Transverse colon (tissue), 4 donors: ENCODE data around the gene CEP78. TPM values are rescaled to one million over a fixed set of nuclear protein-coding genes. Genes with fewer than 3 reads are reported as not detected.
A peak's percentile ranks its signal among the peaks of the same experiment; 100 is the strongest.

Source experiments
- DNase-seq: peaks from one replicate; pipeline ENCODE4 v3.0.0-alpha.2; 2019
- H3K27ac ChIP-seq, 4 donors: fragments of 200-600 bp; sonication (generic); 2 replicates each; pipeline ENCODE4 v1.5.1; 2016 to 2018; ENCODE audit warnings: inconsistent platforms in 4 of 4
- H3K27me3 ChIP-seq: fragments of 200-600 bp; sonication (generic); 2 replicates; pipeline ENCODE4 v1.5.1; 2017; ENCODE audit warnings: inconsistent platforms
- H3K36me3 ChIP-seq, 4 donors: fragments of 200-600 bp; sonication (generic); 2 replicates each; pipeline ENCODE4 v1.5.1; 2017 to 2019; ENCODE audit warnings: inconsistent platforms in 4 of 4
- H3K4me1 ChIP-seq, 4 donors: fragments of 200-600 bp; sonication (generic); 2 replicates each; pipeline ENCODE4 v1.5.1; 2017 to 2020; ENCODE audit warnings: inconsistent platforms in 4 of 4
- H3K4me3 ChIP-seq, 4 donors: fragments of 200-600 bp; sonication (generic); 1 replicate in 1 of 4; 2 replicates in 3 of 4; pipeline versions ENCODE4 v1.5.1 to v1.6.1; 2017 to 2019; ENCODE audit warnings: inconsistent platforms in 4 of 4
- H3K9me3 ChIP-seq, 2 donors: fragments of 200-600 bp; sonication (generic); 2 replicates each; pipeline ENCODE4 v1.5.1; 2017 to 2019; ENCODE audit warnings: inconsistent platforms in 2 of 2
- EP300 ChIP-seq: sonication (generic); formaldehyde crosslinking; IDR thresholded peaks from one replicate; pipeline ENCODE4 v1.6.1; 2017; ENCODE audit warnings: antibody characterized with exemption, low read depth
- POLR2A ChIP-seq: fragments of 450-650 bp; IDR thresholded peaks from one replicate; pipeline ENCODE4 v1.6.1; 2016; ENCODE audit warnings: antibody characterized with exemption, mild to moderate bottlenecking, moderate library complexity
- POLR2AphosphoS5 ChIP-seq, 3 donors: sonication (generic); formaldehyde crosslinking; IDR thresholded peaks; one replicate each; pipeline ENCODE4 v1.6.1; 2016; ENCODE audit warnings: antibody characterized with exemption in 3 of 3
- WGBS, 2 donors: methylation state at CpG; one replicate each; pipeline ENCODE4 v1.1.5; 2018; ENCODE audit warnings: low coverage in 1 of 2; 5-methylcytosine and 5-hydroxymethylcytosine counted together
- in situ Hi-C, 4 donors: fragments of 200-750 bp; cut with MboI; loops; one replicate each; pipeline versions ENCODE4 v1.15.0 to v1.15.1; 2017; ENCODE audit warnings: low sequenced_read_pairs in 3 of 4, low pct_ligation_motif_present in 1 of 4, low pct_unique_long_range_greater_than_20kb in 1 of 4
- intact Hi-C: fragments of 100-400 bp; cut with DNase I; formaldehyde crosslinking; loops from one replicate; pipeline ENCODE4 v1.15.1; 2023; ENCODE audit warnings: low total_unique reads
- total RNA-seq, 4 donors: library from RNA; depleted of rRNA; stranded (reverse); fragments of >200 nt; gene quantifications; one replicate each; pipeline ENCODE4 v1.1.0, GENCODE V29; 2016
- TF ChIP-seq, protein P1 (sequence below), 5 experiments: fragments of 200-600 bp in 3 of 5; fragments of 450-650 bp in 2 of 5; sonication (generic) in 3 of 5; IDR thresholded peaks; 1 replicate in 2 of 5; 2 replicates in 3 of 5; pipeline ENCODE4 v1.5.1; 2016 to 2017; ENCODE audit warnings: antibody characterized with exemption in 5 of 5, inconsistent platforms in 3 of 5, mild to moderate bottlenecking in 2 of 5, moderate library complexity in 1 of 5

The CEP78 gene
- total RNA-seq, 4 donors from 2014 or later = 2.6 to 7.3 (median 4.3) TPM

DNA sequence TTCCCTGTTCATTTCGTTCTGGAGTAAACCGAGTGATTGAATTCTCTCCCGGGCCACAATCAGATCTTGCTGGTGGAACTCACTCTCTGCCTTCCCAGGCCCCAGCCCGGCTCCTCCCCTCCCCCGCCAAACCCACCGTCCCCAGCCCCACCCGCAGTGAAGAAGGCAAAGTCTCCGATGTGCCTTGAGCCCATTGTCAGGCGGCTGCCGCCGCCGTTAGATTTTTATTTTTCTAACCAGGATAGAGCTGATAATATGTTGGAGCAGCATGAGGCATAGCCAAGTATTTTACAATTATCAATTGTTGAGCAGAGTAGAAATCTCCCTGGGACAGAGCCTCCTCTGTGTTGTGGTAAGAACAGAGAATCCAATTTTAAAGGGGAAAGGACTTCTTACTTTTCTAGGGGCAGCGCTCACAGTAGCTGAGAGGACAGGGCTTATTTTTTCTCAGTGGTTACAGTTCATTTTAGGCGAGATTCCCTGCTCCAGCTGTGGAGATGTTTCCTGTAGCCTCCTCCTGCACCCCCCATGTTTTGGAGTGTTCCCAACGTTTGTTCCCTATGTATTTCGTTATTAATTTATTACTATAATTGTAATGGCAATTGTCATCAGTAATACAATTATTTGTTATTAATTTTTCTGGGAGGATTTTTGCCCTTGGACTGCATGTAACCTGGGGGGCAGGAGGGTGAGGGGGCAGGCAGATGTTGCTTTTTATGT, 62.3 kb downstream of the CEP78 start:
- Histone ChIP-seq H3K9me3 (no peaks in the 10 kb centered on the region), H3K27ac (no peak overlapping the region), H3K27me3 (peaks cover 25% of the 10 kb centered on the region), H3K4me3 (peak overlapping the region in 3 of 4 donors; percentile 40 to 65 (median 58)), H3K36me3 (no peaks in the 10 kb centered on the region), H3K4me1 (peaks cover 0 to 29% (median 26%) of the 10 kb centered on the region in 4 donors)
- intact Hi-C loops = no loop called here
- no peak for TF ChIP-seq POLR2AphosphoS5 (IDR thresholded peaks at IDR 0.05)
- TF ChIP-seq POLR2A = no peak
- TF ChIP-seq, protein P1, sequence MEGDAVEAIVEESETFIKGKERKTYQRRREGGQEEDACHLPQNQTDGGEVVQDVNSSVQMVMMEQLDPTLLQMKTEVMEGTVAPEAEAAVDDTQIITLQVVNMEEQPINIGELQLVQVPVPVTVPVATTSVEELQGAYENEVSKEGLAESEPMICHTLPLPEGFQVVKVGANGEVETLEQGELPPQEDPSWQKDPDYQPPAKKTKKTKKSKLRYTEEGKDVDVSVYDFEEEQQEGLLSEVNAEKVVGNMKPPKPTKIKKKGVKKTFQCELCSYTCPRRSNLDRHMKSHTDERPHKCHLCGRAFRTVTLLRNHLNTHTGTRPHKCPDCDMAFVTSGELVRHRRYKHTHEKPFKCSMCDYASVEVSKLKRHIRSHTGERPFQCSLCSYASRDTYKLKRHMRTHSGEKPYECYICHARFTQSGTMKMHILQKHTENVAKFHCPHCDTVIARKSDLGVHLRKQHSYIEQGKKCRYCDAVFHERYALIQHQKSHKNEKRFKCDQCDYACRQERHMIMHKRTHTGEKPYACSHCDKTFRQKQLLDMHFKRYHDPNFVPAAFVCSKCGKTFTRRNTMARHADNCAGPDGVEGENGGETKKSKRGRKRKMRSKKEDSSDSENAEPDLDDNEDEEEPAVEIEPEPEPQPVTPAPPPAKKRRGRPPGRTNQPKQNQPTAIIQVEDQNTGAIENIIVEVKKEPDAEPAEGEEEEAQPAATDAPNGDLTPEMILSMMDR (IDR thresholded peaks at IDR 0.05) = no peak
- TF ChIP-seq EP300 = no peak
- WGBS, 2 donors = 7 to 14% methylated on average over 6 to 16 of the region's 16 CpGs
- in situ Hi-C loops = no loop called here
- no peak for DNase-seq

- Histone ChIP-seq H3K4me3 (no peak overlapping the region), H3K9me3 (no peaks in the 10 kb centered on the region), H3K36me3 (no peaks in the 10 kb centered on the region), H3K27ac (no peak overlapping the region), H3K4me1 (peaks cover 0 to 29% (median 26%) of the 10 kb centered on the region in 4 donors), H3K27me3 (peaks cover 25% of the 10 kb centered on the region)
- DNase-seq = no peak
- intact Hi-C loops = no loop called here
- WGBS, 2 donors = 94 to 97% methylated on average over 6 of the region's 6 CpGs
- in situ Hi-C loops = no loop called here
- TF ChIP-seq POLR2AphosphoS5 (IDR thresholded peaks at IDR 0.05) (no peak), EP300 (no peak), POLR2A (no peak)
- TF ChIP-seq, protein P1 (IDR thresholded peaks at IDR 0.05) = no peak
These were observed 64.3 kb downstream of the CEP78 start for GRCh38 chr9:78300209-78300608.

DNA sequence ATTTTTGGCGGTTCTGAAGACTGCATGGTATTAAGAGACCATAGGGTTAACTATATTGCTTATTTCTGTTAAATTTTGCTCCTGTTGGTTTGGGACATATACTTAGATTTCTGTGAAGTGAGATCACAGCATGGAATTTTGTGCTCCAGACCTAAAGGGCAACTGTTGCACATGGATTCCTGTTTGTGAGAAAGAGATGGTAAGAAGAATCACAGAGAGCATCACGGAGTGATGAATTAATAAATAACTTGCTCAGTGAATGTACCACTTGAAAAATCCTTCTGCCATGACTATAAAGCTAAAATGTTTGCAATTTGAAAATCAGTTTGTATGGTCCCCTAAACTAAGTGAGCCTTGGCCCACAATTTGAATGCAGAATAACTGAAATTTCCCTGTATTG, 65.6 kb downstream of the CEP78 start:
- Histone ChIP-seq H3K27ac (no peak overlapping the region), H3K4me1 (peaks cover 0 to 22% (median 19%) of the 10 kb centered on the region in 4 donors), H3K27me3 (peaks cover 25% of the 10 kb centered on the region)

GRCh38 chr9:78303377-78304062, 67.6 kb downstream of the CEP78 start:
- 92 to 100% methylated on average over 2 to 3 of the region's 3 CpGs for WGBS, 2 donors
- in situ Hi-C loops (no loop called here), intact Hi-C loops (no loop called here)
- Histone ChIP-seq H3K4me3 (no peak overlapping the region), H3K4me1 (peaks cover 0 to 1% (median under 1%) of the 10 kb centered on the region in 4 donors), H3K27me3 (peaks cover 18% of the 10 kb centered on the region), H3K9me3 (no peaks in the 10 kb centered on the region), H3K27ac (no peak overlapping the region), H3K36me3 (no peaks in the 10 kb centered on the region)
- no peak for DNase-seq
- no peak for TF ChIP-seq EP300
- TF ChIP-seq POLR2A = no peak
- no peak for TF ChIP-seq POLR2AphosphoS5 (IDR thresholded peaks at IDR 0.05)
- TF ChIP-seq, protein P1 (IDR thresholded peaks at IDR 0.05) = no peak

More for the DNA sequence above, 65.6 kb downstream of the CEP78 start:
- intact Hi-C loops (no loop called here), in situ Hi-C loops (no loop called here)
- no peak overlapping the region for H3K4me3 ChIP-seq
- no peaks in the 10 kb centered on the region for H3K9me3 ChIP-seq
- no peaks in the 10 kb centered on the region for H3K36me3 ChIP-seq
- no peak for TF ChIP-seq POLR2AphosphoS5 (IDR thresholded peaks at IDR 0.05)
- TF ChIP-seq EP300 = no peak
- DNase-seq = no peak
- WGBS, 2 donors = 94 to 100% methylated on average over 2 of the region's 2 CpGs
